ENCODE data around the gene ZBTB26.
"Not testable (repeated sequence)": the region's sequence is repeated elsewhere in the genome, so short reads cannot be mapped to it uniquely, and the experiment has no call there.

ZBTB26 gene

GRCh38 chr9:122922713-122923112 is 8.6 kb downstream of the ZBTB26 start:
- no peak for DNase-seq

GRCh38 chr9:122918310-122918709 is 13.0 kb downstream of the ZBTB26 start:
- DNase-seq, result no peak

DNA sequence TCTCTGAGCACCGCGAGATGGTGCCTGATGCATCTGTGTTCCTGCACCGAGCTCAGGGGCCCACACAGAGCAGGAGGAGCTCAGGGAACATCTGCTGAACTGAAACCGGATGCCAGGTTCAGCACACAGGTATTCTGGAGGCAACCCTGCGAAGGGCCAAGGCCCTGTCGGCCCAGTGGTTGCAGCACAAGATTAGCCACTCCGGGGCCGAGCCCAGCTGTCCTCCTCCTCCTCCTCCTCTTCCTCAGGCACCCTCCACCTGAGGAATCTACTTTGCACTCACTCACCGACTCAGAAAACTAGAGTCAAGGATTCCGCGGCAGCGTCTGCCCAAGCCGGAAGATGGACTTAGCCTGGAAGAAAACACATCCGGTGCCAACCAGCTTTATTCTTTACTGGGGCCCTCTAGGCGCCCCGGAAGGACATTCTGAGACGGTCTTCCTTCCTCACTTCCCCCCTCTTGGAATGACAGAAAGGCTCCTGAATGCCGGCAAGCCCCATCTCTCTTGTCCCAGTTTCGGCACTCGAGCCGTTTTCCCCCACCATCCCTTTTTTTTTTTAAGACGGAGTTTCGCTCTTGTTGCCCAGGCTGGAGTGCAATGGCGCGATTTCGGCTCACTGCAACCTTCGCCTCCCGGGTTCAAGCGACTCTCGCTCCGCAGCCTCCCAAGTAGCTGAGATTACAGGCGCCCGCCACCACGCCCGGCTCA is 18.2 kb downstream of the ZBTB26 start, which contains the start of gene ZBTB6:
Gene ZBTB6, minus strand, starts transcription at position 360 of the 710 bp plus-strand sequence. CDS start 1,251 bp downstream, outside the sequence.
- DNase-seq, result peak; percentile 87

DNA sequence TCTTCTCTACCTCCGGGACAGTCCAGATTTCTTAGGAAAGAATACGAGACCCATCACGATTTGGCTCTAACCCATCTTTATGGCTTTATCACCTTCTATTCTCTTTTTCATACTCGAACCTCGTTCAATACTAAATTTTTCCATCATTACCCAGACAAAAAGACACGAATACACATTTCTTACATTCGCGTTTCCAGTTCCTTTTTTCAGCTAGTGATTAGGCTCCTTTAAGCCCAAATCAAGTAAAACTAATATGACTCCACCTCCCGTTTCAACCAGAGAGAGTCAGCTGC is 18.7 kb downstream of the ZBTB26 start:
- DNase-seq, result no peak

DNA sequence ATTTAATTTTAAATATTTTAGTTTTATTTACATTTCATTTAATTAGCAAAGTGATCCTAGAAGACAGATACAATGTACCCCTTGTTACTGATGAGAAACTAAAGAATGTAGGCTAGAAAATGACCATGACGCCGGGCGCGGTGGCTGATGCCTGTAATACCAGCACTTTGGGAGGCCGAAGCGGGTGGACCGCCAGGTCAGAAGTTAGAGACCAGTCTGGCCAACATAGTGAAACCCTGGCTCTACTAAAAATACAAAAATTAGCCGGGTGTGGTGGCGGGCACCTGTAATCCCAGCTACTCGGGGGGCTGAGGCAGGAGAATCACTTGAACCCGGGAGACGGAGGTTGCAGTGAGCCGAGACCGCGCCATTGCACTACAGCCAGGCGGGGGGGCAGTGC is 25.2 kb downstream of the ZBTB26 start:
- not testable (repeated sequence) for DNase-seq

DNA sequence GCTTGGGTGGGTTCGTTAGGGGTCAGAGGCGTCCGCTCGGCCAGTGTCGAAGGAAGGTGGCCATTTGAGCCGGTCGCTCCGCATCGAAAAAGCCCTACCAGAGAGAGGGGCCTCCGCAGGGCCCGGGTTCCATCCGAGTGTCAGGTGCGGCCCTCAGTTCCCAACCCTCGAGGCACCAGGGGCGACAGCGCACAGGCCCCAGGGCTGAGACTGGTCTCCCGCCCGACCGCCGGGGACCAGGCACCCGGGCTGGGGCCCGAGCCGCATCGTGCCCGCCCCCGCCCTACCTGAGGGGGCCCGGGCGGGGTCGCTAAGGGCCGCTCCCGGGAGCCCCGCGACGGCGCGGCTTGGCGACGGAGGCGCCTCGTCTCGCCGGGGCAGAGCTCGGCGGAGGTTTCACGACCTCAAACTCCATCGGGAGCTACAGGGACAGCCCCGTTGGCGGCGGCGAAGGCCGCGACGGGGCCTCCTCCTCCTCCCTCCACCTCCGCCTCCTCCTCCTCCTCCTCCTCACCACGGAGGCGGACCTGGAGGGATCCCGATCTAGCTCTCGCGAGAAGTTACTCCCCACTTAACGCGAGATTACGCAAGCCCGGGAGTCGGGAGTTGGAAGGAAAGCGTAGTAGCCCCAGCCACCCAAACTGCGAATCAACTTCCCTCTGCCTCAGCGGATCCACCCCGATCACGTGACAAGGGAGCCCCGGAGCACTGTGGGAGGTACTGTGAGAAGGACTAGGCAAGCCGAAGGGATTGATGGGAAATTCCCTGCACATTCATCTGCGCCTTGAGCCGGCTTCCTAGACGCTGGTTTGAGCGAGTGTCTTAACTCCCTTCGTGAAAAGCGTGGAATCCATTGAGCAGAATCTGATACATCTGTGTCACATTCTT is 26.2 kb downstream of the ZBTB26 start, which contains the start of gene RC3H2:
Gene RC3H2, minus strand, starts transcription at position 537 of the 888 bp plus-strand sequence. CDS start 7,850 bp downstream, outside the sequence.
- DNase-seq, result peak; percentile 100

DNA sequence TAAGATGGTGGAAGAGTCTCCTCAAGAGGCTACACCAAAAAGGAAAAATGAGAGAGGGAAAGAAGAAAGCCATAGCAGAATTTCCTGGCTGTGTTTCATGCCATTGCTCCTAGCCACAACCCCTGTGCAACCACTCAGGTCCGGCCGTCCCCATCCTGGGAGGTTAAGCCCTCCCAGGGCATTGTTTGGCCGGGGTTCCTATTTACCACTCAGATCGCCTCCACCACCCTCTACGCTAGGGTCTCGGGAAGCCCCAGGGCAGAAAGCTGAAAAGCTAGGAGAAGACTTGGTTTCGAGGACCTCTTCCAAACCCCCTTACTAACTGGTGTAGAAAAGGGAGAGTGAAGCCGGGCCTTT is 26.9 kb downstream of the ZBTB26 start:
- no peak for DNase-seq

DNA sequence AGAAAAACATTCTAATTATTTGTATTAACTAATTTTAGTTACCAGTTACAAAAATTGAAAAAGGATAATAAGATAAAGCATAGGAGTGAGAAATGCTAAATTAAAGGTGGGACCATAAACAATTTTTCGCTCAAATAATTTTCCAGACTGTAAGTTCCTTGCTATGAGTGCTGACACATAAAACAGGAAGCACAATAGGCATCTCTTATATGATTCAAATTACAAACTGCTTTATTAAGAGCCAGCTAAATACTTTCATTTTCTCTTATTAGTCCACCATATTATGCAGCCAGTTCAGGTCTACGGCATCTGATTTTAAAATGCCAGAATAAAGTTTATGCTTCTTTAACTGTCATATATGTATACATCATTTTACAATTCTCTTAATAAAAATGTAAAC is 30.5 kb downstream of the ZBTB26 start:
- DNase-seq, result no peak

- no peak for DNase-seq
These were observed 33.3 kb downstream of the ZBTB26 start for GRCh38 chr9:122897969-122898368.

GRCh38 chr9:122888480-122888879 is 42.8 kb downstream of the ZBTB26 start:
- no peak for DNase-seq

GRCh38 chr9:122883125-122883524 is 48.2 kb downstream of the ZBTB26 start:
- DNase-seq, result no peak

DNA sequence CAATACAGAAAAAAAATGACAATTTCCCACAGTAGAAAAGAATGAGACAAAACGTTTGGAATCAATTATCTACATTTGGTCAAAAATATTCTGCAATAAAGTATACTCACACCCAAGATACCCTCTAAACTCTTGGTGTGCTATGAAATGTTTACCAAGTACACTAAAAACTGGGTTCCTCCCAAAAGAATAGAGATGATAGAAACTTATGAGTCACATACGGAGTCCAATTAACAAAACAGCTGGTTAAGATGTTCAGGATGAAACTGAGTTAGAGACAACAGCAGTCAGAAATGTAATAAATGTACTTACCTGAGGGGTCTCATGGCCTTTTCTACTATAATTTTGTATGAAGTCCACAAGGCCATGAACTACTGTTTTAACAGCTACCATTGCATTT is 51.9 kb downstream of the ZBTB26 start:
- no peak for DNase-seq

DNA sequence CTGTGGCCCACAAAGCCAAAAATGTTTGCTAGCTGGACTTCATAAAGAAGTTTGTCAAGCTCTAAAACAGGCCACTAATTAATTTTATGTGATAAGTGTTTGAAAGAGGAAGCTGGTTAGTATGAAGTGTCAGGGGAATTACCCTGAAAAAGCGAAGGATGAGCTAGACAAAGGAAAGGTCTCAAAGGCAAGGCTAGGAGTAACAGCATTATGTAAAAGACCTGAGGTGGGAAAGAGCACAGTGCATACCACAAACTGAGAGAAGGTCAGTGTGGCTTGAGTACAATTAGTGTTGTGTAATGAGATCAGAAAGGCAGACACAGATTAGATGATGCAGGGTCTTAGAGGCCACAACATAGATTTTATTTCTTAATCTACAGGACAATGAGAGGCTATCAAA is 55.8 kb downstream of the ZBTB26 start:
- no peak for DNase-seq

DNA sequence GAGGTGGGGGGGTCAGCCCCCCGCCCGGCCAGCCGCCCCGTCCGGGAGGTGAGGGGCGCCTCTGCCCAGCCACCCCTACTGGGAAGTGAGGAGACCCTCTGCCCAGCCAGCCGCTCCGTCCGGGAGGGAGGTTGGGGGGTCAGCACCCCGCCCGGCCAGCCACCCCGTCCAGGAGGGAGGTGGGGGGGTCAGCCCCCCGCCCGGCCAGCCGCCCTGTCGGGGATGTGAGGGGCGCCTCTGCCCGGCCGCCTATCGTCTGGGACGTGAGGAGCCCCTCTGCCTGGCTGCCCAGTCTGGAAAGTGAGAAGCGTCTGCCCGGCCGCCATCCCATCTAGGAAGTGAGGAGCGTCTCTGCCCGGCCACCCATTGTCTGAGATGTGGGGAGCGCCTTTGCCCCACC is 64.0 kb downstream of the ZBTB26 start:
- not testable (repeated sequence) for DNase-seq

GRCh38 chr9:122866079-122866478 is 65.2 kb downstream of the ZBTB26 start:
- no peak for DNase-seq
